Cardiac fibroblast (primary cell): Measurements from ENCODE around the gene ANAPC4.

ENCODE experiments used
- DNase-seq, 2 donors: peaks; one replicate each; pipeline versions ENCODE4 v3.0.0 to v3.0.0-alpha.2; 2010; ENCODE audit warnings: low read depth in 2 of 2
- H3K4me3 ChIP-seq, 2 donors: replicated peaks in 1 of 2; 1 replicate in 1 of 2; 2 replicates in 1 of 2; pipeline ENCODE4 v1.5.1; 2011; ENCODE audit warnings: low read depth in 2 of 2, low read length in 2 of 2, mild to moderate bottlenecking in 2 of 2, moderate library complexity in 1 of 2
- CTCF ChIP-seq: IDR thresholded peaks from one replicate; pipeline ENCODE4 v1.5.1; 2011; ENCODE audit warnings: low read depth, mild to moderate bottlenecking, low read length, inconsistent platforms

Gene ANAPC4

GRCh38 chr4:25346913-25347312 is 30.1 kb upstream of the ANAPC4 start:
- TF ChIP-seq CTCF, result no peak
- no peak for DNase-seq
- no peak overlapping the region for H3K4me3 ChIP-seq

DNA sequence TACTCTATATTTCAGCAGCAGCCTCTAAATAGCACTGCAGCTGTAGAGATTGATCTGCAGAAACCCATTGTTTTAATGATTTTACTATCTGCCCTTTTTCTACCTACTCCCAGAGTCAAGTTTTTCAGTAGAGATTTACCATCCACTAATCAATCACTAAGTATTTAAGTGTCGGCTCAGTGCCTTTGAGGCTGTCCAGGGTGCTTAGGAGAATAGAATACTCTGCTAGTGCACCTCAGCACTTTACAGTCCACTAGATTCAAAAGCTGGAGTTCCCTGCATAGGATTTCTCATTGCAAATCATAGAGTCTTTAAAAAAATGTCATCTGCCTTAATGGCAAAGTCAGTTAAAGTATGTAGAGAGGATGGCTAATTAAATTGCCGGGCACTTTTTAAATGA is 29.6 kb upstream of the ANAPC4 start:
- H3K4me3 ChIP-seq, result no peak overlapping the region
- TF ChIP-seq CTCF, result no peak
- no peak for DNase-seq

GRCh38 chr4:25347971-25348370 is 29.1 kb upstream of the ANAPC4 start:
- no peak for DNase-seq
- H3K4me3 ChIP-seq, result no peak overlapping the region
- TF ChIP-seq CTCF, result no peak

GRCh38 chr4:25350561-25350960 is 26.5 kb upstream of the ANAPC4 start:
- H3K4me3 ChIP-seq, result no peak overlapping the region
- DNase-seq, result no peak
- no peak for TF ChIP-seq CTCF

- no peak for TF ChIP-seq CTCF
- H3K4me3 ChIP-seq, result no peak overlapping the region
- peak; percentile 33 to 67 for DNase-seq
These were observed 25.2 kb upstream of the ANAPC4 start for GRCh38 chr4:25351777-25352416.

- DNase-seq, result no peak
- no peak overlapping the region for H3K4me3 ChIP-seq
- TF ChIP-seq CTCF, result no peak
These were observed 21.0 kb upstream of the ANAPC4 start for GRCh38 chr4:25356068-25356467.

DNA sequence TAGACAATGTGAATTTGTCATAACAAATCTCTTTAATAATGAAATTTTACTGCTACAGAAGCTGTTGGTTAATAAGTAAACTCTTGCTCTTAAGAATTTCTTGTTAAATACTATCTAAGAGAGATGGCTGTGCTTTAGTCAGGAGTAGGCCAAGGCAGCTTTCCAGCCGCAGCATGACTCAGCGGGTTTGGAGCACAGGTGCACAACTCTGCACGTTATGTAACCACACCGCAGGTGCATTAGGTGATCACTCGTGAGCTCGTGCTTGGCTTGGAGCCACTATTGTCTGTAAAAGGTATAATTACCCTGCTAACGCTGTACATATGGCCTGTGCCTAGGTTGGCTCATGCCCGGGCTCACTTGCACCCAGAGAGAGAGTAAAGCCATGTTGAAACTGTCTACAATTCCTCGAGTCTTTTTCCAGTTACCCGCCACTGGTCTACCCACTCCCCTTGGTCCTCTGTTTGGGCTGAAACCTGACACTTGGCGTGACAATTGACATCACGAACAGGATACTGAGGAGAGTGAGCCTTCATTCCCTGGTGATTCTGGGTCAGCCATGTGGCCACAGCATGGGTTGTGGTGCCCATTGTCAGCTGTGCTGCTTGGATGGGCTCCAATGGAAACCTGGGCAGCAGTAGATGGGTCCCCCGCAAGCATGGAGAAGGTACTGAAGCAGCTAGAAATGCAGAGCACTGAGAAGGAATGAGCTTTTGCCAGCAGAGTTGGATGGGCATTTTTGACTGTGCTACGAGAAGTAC is 18.4 kb upstream of the ANAPC4 start:
- TF ChIP-seq CTCF, result no peak
- DNase-seq, result no peak
- no peak overlapping the region for H3K4me3 ChIP-seq
